Epidermal melanocyte (primary cell): ENCODE data around the gene METRNL.

ENCODE experiments used
- DNase-seq: peaks from one replicate; pipeline ENCODE4 v3.0.0; 2011; ENCODE audit warnings: low spot score; ENCODE audit not compliant: insufficient read length

Gene METRNL

GRCh38 chr17:83067071-83067717, 12.2 kb upstream of the METRNL start:
- DNase-seq: no peak

GRCh38 chr17:83067718-83068261, 11.6 kb upstream of the METRNL start:
- DNase-seq: no peak

GRCh38 chr17:83068641-83069570, 10.5 kb upstream of the METRNL start:
- no peak for DNase-seq

- no peak for DNase-seq
These were observed 9.9 kb upstream of the METRNL start for GRCh38 chr17:83069571-83069906.

- no peak for DNase-seq
These were observed 9.3 kb upstream of the METRNL start for GRCh38 chr17:83069931-83070742.

- no peak for DNase-seq
These were observed 8.5 kb upstream of the METRNL start for GRCh38 chr17:83070800-83071341.

- DNase-seq: no peak
These were observed 8.0 kb upstream of the METRNL start for GRCh38 chr17:83071365-83071764.

- DNase-seq: no peak
These were observed 7.3 kb upstream of the METRNL start for GRCh38 chr17:83071966-83072562.

- no peak for DNase-seq
These were observed 6.6 kb upstream of the METRNL start for GRCh38 chr17:83072600-83073358.

- no peak for DNase-seq
These were observed 5.9 kb upstream of the METRNL start for GRCh38 chr17:83073389-83074063.

GRCh38 chr17:83074486-83075223, 4.8 kb upstream of the METRNL start:
- DNase-seq: no peak

GRCh38 chr17:83075270-83075880, 4.0 kb upstream of the METRNL start:
- DNase-seq: no peak

- DNase-seq: no peak
These were observed 2.5 kb upstream of the METRNL start for GRCh38 chr17:83076938-83077337.

- no peak for DNase-seq
These were observed 2.0 kb upstream of the METRNL start for GRCh38 chr17:83077411-83077810.

GRCh38 chr17:83077939-83078338, 1.5 kb upstream of the METRNL start:
- no peak for DNase-seq

- no peak for DNase-seq
These were observed 744 bp upstream of the METRNL start for GRCh38 chr17:83078378-83079351.
